GM12874 (cell line): ENCODE data around the gene KDM4F.

Source experiments
- CTCF ChIP-seq: IDR thresholded peaks from 2 replicates; pipeline ENCODE4 v1.5.1; 2011; ENCODE audit warnings: low read depth, mild to moderate bottlenecking, control low read depth, low read length, moderate library complexity; ENCODE audit not compliant: insufficient read depth

Gene KDM4F

GRCh38 chr11:95076416-95076815, 27.2 kb downstream of the KDM4F start:
- TF ChIP-seq CTCF, result no peak

- no peak for TF ChIP-seq CTCF
Observed at GRCh38 chr11:95076981-95077380, 27.8 kb downstream of the KDM4F start.

GRCh38 chr11:95078526-95078925, 29.3 kb downstream of the KDM4F start:
- TF ChIP-seq CTCF, result no peak

GRCh38 chr11:95081010-95081409, 31.8 kb downstream of the KDM4F start:
- no peak for TF ChIP-seq CTCF

- no peak for TF ChIP-seq CTCF
Observed at GRCh38 chr11:95081412-95081811, 32.2 kb downstream of the KDM4F start.

GRCh38 chr11:95082576-95083001, 33.4 kb downstream of the KDM4F start:
- TF ChIP-seq CTCF, result no peak

- TF ChIP-seq CTCF, result no peak
Observed at GRCh38 chr11:95084509-95084908, 35.3 kb downstream of the KDM4F start.
